K562 (cell line): ENCODE data around the gene GNAI3. TPM values are rescaled to one million over a fixed set of nuclear protein-coding genes. Genes with fewer than 3 reads are reported as not detected.
A peak's percentile ranks its signal among the peaks of the same experiment; 100 is the strongest.

Source experiments
- ATAC-seq: fragments of 200-7000 bp; cut with Tn5 transposase; 3 replicates; pipeline ENCODE4 v1.9.1; 2020; ENCODE audit warnings: moderate library complexity
- BruUV-seq: library from RNA; stranded (reverse); fragments of 400-500 nt; replicated peaks from 2 replicates; lab custom pipeline; 2021; lab: Mats Ljungman, UMichigan
- CTCF ChIA-PET: fragments of 300-600 bp; formaldehyde crosslinking; extraction: SDS; loops from one replicate; lab custom pipeline; 2021; ENCODE audit warnings: low intra/inter-chr PET ratio; lab: Yijun Ruan, JAX
- POLR2A ChIA-PET: fragments of 300-600, 350-650 bp; sonication (Branson Sonifier 250); formaldehyde crosslinking; extraction: SDS; loops from one replicate; lab custom pipeline; 2021; ENCODE audit warnings: antibody characterized with exemption, inconsistent platforms; lab: Yijun Ruan, JAX
- DNase-seq, 4 experiments: peaks; one replicate each; pipeline versions ENCODE4 v3.0.0 to v3.0.0-alpha.2; 2011 to 2018; ENCODE audit warnings: low spot score in 3 of 4, mixed read lengths in 3 of 4; ENCODE audit errors: extremely low read depth in 1 of 4
- FAIRE-seq: peaks from 2 replicates; lab custom pipeline; 2011; peaks lifted over from hg19 to GRCh38; lab: Jason Lieb, UNC
- H2AFZ ChIP-seq: 2 replicates; pipeline ENCODE4 v1.6.0; 2011; ENCODE audit warnings: low read depth, low read length, control low read depth, inconsistent platforms
- H3K27ac ChIP-seq: fragments of 200-600 bp; 3 replicates; pipeline ENCODE4 v1.8.0; 2011; ENCODE audit warnings: low read depth, mild to moderate bottlenecking, control low read depth, inconsistent platforms, low read length, moderate library complexity, mixed read lengths; ENCODE audit errors: extremely low read depth
- H3K27me3 ChIP-seq, 2 experiments: fragments of 300-600 bp in 1 of 2; 2 replicates in 1 of 2; 3 replicates in 1 of 2; pipeline versions ENCODE4 v1.6.0 to v1.8.0; 2011; ENCODE audit warnings: inconsistent platforms in 2 of 2, low read length in 2 of 2, mild to moderate bottlenecking in 1 of 2, mixed read lengths in 1 of 2, moderate library complexity in 1 of 2; ENCODE audit not compliant: control insufficient read depth in 2 of 2, insufficient read depth in 2 of 2
- H3K36me3 ChIP-seq: fragments of 300-600 bp; 3 replicates; pipeline ENCODE4 v1.8.0; 2011; ENCODE audit warnings: mild to moderate bottlenecking, low read length, inconsistent platforms; ENCODE audit not compliant: control insufficient read depth, insufficient read depth
- H3K4me1 ChIP-seq, 2 experiments: fragments of 200-600 bp in 1 of 2; replicated peaks in 1 of 2; 2 replicates in 1 of 2; 3 replicates in 1 of 2; pipeline versions ENCODE4 v1.5.1 to v1.8.0; 2011; ENCODE audit warnings: inconsistent platforms in 2 of 2, low read length in 2 of 2, mild to moderate bottlenecking in 1 of 2, mixed read lengths in 1 of 2, moderate library complexity in 1 of 2; ENCODE audit not compliant: control insufficient read depth in 2 of 2, insufficient read depth in 2 of 2
- H3K4me2 ChIP-seq: 2 replicates; pipeline ENCODE4 v1.6.1; 2011; ENCODE audit warnings: low read length, control low read depth, inconsistent platforms, mixed read lengths; ENCODE audit not compliant: insufficient read depth
- H3K4me3 ChIP-seq: fragments of 200-600 bp; sonication (generic), shearing (Covaris generic); 2 replicates; pipeline ENCODE4 v1.5.1; 2016; ENCODE audit warnings: control low read depth, inconsistent platforms
- H3K79me2 ChIP-seq: fragments of 200-600 bp; 3 replicates; pipeline ENCODE4 v1.8.0; 2011; ENCODE audit warnings: low read length, inconsistent platforms; ENCODE audit not compliant: control insufficient read depth, insufficient read depth
- H3K9ac ChIP-seq, 2 experiments: 2 replicates each; pipeline versions ENCODE4 v1.6.0 to v1.6.1; 2011; ENCODE audit warnings: low read depth in 2 of 2, low read length in 2 of 2, control low read depth in 1 of 2, inconsistent platforms in 1 of 2, mild to moderate bottlenecking in 1 of 2, mixed read lengths in 1 of 2; ENCODE audit not compliant: insufficient read depth in 1 of 2
- H3K9me1 ChIP-seq: one replicate; pipeline ENCODE4 v1.6.0; 2011; ENCODE audit warnings: inconsistent platforms, mild to moderate bottlenecking, low read length, moderate library complexity; ENCODE audit not compliant: control insufficient read depth, insufficient read depth
- H3K9me3 ChIP-seq: replicated peaks from 2 replicates; pipeline ENCODE4 v1.5.1; 2011; ENCODE audit warnings: low read depth, low read length, inconsistent platforms; ENCODE audit not compliant: control insufficient read depth, insufficient read depth
- H4K20me1 ChIP-seq: replicated peaks from 2 replicates; pipeline ENCODE4 v1.6.1; 2011; ENCODE audit warnings: low read length, inconsistent platforms, mixed read lengths; ENCODE audit not compliant: control insufficient read depth, insufficient read depth
- CXXC5 ChIP-seq: fragments of 250-450 bp; sonication (Bioruptor Pico); IDR thresholded peaks from 2 replicates; pipeline ENCODE4 v1.8.0; 2022; ENCODE audit warnings: inconsistent platforms, mild to moderate bottlenecking, moderate library complexity
- ERF ChIP-seq: fragments of 450-650 bp; formaldehyde crosslinking; IDR thresholded peaks from 2 replicates; pipeline ENCODE4 v1.4.0; 2020; ENCODE audit warnings: mild to moderate bottlenecking, mixed read lengths
- HDAC8 ChIP-seq: fragments of 450-650 bp; IDR thresholded peaks from 2 replicates; pipeline ENCODE4 v1.6.1; 2016; ENCODE audit warnings: mild to moderate bottlenecking, missing genetic modification characterization, moderate library complexity, missing compliant biosample characterization
- HMG20B ChIP-seq: fragments of 250-450 bp; sonication (Bioruptor Pico); IDR thresholded peaks from 2 replicates; pipeline ENCODE4 v1.5.0; 2021; ENCODE audit warnings: mild to moderate bottlenecking
- KAT7 ChIP-seq: sonication (generic); formaldehyde crosslinking; IDR thresholded peaks from 2 replicates; pipeline ENCODE4 v1.8.0; 2022; ENCODE audit warnings: missing genetic modification reagents, mild to moderate bottlenecking, borderline replicate concordance
- NFE2L1 ChIP-seq: fragments of 450-650 bp; IDR thresholded peaks from 2 replicates; pipeline ENCODE4 v1.6.1; 2016; ENCODE audit warnings: missing genetic modification characterization, low read depth, mild to moderate bottlenecking, missing compliant biosample characterization, moderate library complexity, borderline replicate concordance
- NFXL1 ChIP-seq: fragments of 450-650 bp; formaldehyde crosslinking; IDR thresholded peaks from 2 replicates; pipeline ENCODE4 v1.4.0; 2021; ENCODE audit warnings: mild to moderate bottlenecking
- RBM25 ChIP-seq: fragments of 200-400 bp; formaldehyde crosslinking; IDR thresholded peaks from 2 replicates; pipeline ENCODE4 v1.6.1; 2018; ENCODE audit warnings: low read length, low read depth, moderate library complexity; ENCODE audit not compliant: severe bottlenecking
- TFAP4 ChIP-seq: sonication (generic); formaldehyde crosslinking; IDR thresholded peaks from 2 replicates; pipeline ENCODE4 v1.8.0; 2022; ENCODE audit warnings: missing genetic modification reagents, mild to moderate bottlenecking, moderate library complexity, borderline replicate concordance
- ZNF124 ChIP-seq: sonication (generic); formaldehyde crosslinking; IDR thresholded peaks from 2 replicates; pipeline ENCODE4 v1.8.1; 2022; ENCODE audit warnings: missing genetic modification reagents
- ZNF830 ChIP-seq: fragments of 250-450 bp; sonication (Bioruptor Pico); IDR thresholded peaks from 2 replicates; pipeline ENCODE4 v1.5.0; 2021; ENCODE audit warnings: mild to moderate bottlenecking
- WGBS: fragments of 100-300 bp; shearing (Covaris generic); methylation state at CpG from one replicate; pipeline ENCODE4 v1.1.6; 2016; ENCODE audit warnings: low coverage, mixed read lengths; ENCODE audit not compliant: insufficient coverage; ENCODE audit errors: missing lambda C conversion rate; 5-methylcytosine and 5-hydroxymethylcytosine counted together
- in situ Hi-C: fragments of 300-500 bp; cut with MboI; formaldehyde crosslinking; loops from 4 replicates; pipeline ENCODE4 v1.15.0; 2018; ENCODE audit warnings: inconsistent platforms, mixed read lengths
- intact Hi-C: fragments of 100-400 bp; cut with micrococcal nuclease; formaldehyde crosslinking; loops from 2 replicates; pipeline ENCODE4 v1.14.2; 2022
- polyA plus RNA-seq, 8 experiments: library from polyadenylated mRNA; depleted of rRNA in 4 of 8; stranded (reverse) in 5 of 8; unstranded in 3 of 8; fragments of >200 nt; fragmentation: Nextera tagmentation in 2 of 8; fragmentation: Illumina TruSeq in 1 of 8; extraction: Ambion mirVana in 2 of 8; extraction: Trizol in 1 of 8; gene quantifications; 2 replicates each; pipeline versions ENCODE4 v1.2.1 to v1.2.3, GENCODE V29; 2011 to 2014; ENCODE audit warnings: inconsistent platforms in 1 of 8, missing spikeins in 1 of 8
- total RNA-seq, 7 experiments: library from RNA; depleted of rRNA in 6 of 7; stranded (reverse); fragments of >200 nt in 6 of 7; fragmentation: Illumina TruSeq in 2 of 7; extraction: Trizol in 2 of 7; gene quantifications; 2 replicates each; pipeline versions ENCODE4 v1.2.1 to v1.2.3, GENCODE V29; 2011 to 2021; ENCODE audit warnings: low replicate concordance in 1 of 7
- TF ChIP-seq, protein P1 (sequence below), 3 experiments: fragments of 200-800 bp in 1 of 3; fragments of 250-450 bp in 1 of 3; fragments of 450-650 bp in 1 of 3; sonication (Bioruptor Pico) in 1 of 3; sonication (Bioruptor generic) in 1 of 3; formaldehyde crosslinking in 1 of 3; IDR thresholded peaks; 2 replicates each; pipeline versions ENCODE4 v1.6.1 to v1.8.0; 2016 to 2022; ENCODE audit warnings: mild to moderate bottlenecking in 2 of 3, missing genetic modification characterization in 2 of 3, missing compliant biosample characterization in 1 of 3, moderate library complexity in 1 of 3

GNAI3 gene
- total and polyA plus RNA-seq, 9 of the 15 experiments (the other 6 are each of a cell fraction or from before 2014, with no cell fraction given) = 6.3 to 13.2 (median 8.9) TPM

GRCh38 chr1:109547463-109548320, 723 bp upstream of the GNAI3 start:
- Histone ChIP-seq H3K4me1 (peaks cover 4 to 14% of the 10 kb centered on the region in 2 experiments), H3K27me3 (no peaks in the 10 kb centered on the region; a peak in 1 of 5 replicates), H3K79me2 (peaks cover 62% of the 10 kb centered on the region), H3K9me3 (no peaks in the 10 kb centered on the region), H3K36me3 (peaks cover 6% of the 10 kb centered on the region; the same call in 2 of the 3 replicates), H2AFZ (peak overlapping the region; percentile 98), H4K20me1 (peaks cover 5% of the 10 kb centered on the region; the same call in 1 of the 2 replicates), H3K4me3 (peak overlapping the region; percentile 94), H3K9me1 (no peaks in the 10 kb centered on the region), H3K9ac (peak overlapping the region; percentile 95 to 98), H3K4me2 (peak overlapping the region; percentile 94), H3K27ac (peak overlapping the region; percentile 91)
- intact Hi-C loops = loop anchor here (2.0 to 5.0 kb wide), 4 partner anchors 70 to 435 kb away; partner anchors contain the start of genes AHCYL1, AMPD2 and GNAT2
- peak; percentile 32 for ATAC-seq
- peak; percentile 59 for FAIRE-seq
- in situ Hi-C loops = loop anchor here (5.0 kb wide), 3 partner anchors 75 to 440 kb away; partner anchors contain the start of gene EPS8L3
- ChIA-PET POLR2A (interaction anchor here (0.7 to 3.5 kb wide), 41 partner anchors 8 to 896 kb away, joined by 3 to 48 read pairs (median 5); partner anchors contain the start of genes AHCYL1, AMPD2, ATXN7L2 and GNAT2), CTCF (interaction anchor here (1.1 to 3.8 kb wide), 4 partner anchors 103 to 558 kb away, joined by 3 to 38 read pairs (median 15); partner anchors contain the start of gene AHCYL1)
- DNase-seq = peak in 2 of 4 experiments; percentile 42 to 59
- under 1% methylated on average over 22 of the region's 22 CpGs for WGBS
- TSS peak; percentile 94 for BruUV-seq
- TF ChIP-seq, protein P1, sequence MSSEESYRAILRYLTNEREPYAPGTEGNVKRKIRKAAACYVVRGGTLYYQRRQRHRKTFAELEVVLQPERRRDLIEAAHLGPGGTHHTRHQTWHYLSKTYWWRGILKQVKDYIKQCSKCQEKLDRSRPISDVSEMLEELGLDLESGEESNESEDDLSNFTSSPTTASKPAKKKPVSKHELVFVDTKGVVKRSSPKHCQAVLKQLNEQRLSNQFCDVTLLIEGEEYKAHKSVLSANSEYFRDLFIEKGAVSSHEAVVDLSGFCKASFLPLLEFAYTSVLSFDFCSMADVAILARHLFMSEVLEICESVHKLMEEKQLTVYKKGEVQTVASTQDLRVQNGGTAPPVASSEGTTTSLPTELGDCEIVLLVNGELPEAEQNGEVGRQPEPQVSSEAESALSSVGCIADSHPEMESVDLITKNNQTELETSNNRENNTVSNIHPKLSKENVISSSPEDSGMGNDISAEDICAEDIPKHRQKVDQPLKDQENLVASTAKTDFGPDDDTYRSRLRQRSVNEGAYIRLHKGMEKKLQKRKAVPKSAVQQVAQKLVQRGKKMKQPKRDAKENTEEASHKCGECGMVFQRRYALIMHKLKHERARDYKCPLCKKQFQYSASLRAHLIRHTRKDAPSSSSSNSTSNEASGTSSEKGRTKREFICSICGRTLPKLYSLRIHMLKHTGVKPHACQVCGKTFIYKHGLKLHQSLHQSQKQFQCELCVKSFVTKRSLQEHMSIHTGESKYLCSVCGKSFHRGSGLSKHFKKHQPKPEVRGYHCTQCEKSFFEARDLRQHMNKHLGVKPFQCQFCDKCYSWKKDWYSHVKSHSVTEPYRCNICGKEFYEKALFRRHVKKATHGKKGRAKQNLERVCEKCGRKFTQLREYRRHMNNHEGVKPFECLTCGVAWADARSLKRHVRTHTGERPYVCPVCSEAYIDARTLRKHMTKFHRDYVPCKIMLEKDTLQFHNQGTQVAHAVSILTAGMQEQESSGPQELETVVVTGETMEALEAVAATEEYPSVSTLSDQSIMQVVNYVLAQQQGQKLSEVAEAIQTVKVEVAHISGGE (CRISPR knock-in tag; IDR thresholded peaks at IDR 0.05) = no peak
- TF ChIP-seq ZNF124 (CRISPR knock-in tag) = no peak
- TF ChIP-seq RBM25 = no peak
- no peak for TF ChIP-seq TFAP4 (CRISPR knock-in tag)
- no peak for TF ChIP-seq ZNF830 (CRISPR knock-in tag)
- peak; percentile 24; the same call in 1 of the 2 replicates for TF ChIP-seq KAT7 (CRISPR knock-in tag)
- TF ChIP-seq NFXL1 = no peak
- TF ChIP-seq HMG20B = no peak
- no peak for TF ChIP-seq CXXC5 (CRISPR knock-in tag)
- TF ChIP-seq HDAC8 (tag) = no peak
- no peak for TF ChIP-seq NFE2L1
- TF ChIP-seq ERF = no peak
